ENCODE data around the gene TRMT1.
A peak's percentile ranks its signal among the peaks of the same experiment; 100 is the strongest.

Gene TRMT1

GRCh38 chr19:13060964-13061927, 55.3 kb downstream of the TRMT1 start:
- Histone ChIP-seq H3K4me3 (replicated peaks; ENCODE audit: insufficient read depth, low read length) (peak overlapping the region; percentile 41), H3K27ac (replicated peaks) (no peak overlapping the region), H3K27me3 (ENCODE audit: insufficient read depth, poor library complexity, severe bottlenecking) (no peaks in the 10 kb centered on the region)
- peak; percentile 91 for TF ChIP-seq CTCF (IDR thresholded peaks at IDR 0.05; ENCODE audit: insufficient read depth, low read length)
- no peak for TF ChIP-seq GABPA (IDR thresholded peaks at IDR 0.05; ENCODE audit: low read depth)
- peak; percentile 41 to 63 for DNase-seq (ENCODE audit: low read depth in 1 of 2, low spot score in 1 of 2)

- TF ChIP-seq CTCF (IDR thresholded peaks at IDR 0.05; ENCODE audit: insufficient read depth, low read length), result no peak
- no peaks in the 10 kb centered on the region for H3K27me3 ChIP-seq (ENCODE audit: insufficient read depth, poor library complexity, severe bottlenecking)
- no peak overlapping the region for H3K4me3 ChIP-seq (replicated peaks; ENCODE audit: insufficient read depth, low read length)
- no peak for DNase-seq (ENCODE audit: low read depth in 1 of 2, low spot score in 1 of 2)
- no peak overlapping the region for H3K27ac ChIP-seq (replicated peaks)
Observed at GRCh38 chr19:13060233-13060963, 56.1 kb downstream of the TRMT1 start.

GRCh38 chr19:13058951-13059660, 57.4 kb downstream of the TRMT1 start:
- Histone ChIP-seq H3K27ac (replicated peaks) (no peak overlapping the region), H3K27me3 (ENCODE audit: insufficient read depth, poor library complexity, severe bottlenecking) (no peaks in the 10 kb centered on the region), H3K4me3 (replicated peaks; ENCODE audit: insufficient read depth, low read length) (no peak overlapping the region)
- no peak for TF ChIP-seq CTCF (IDR thresholded peaks at IDR 0.05; ENCODE audit: insufficient read depth, low read length)
- TF ChIP-seq POLR2AphosphoS5 (IDR thresholded peaks at IDR 0.05; ENCODE audit: low read depth), result no peak
- no peak for TF ChIP-seq REST (IDR thresholded peaks at IDR 0.05; ENCODE audit: insufficient replicate concordance, low read depth)
- TF ChIP-seq GABPA (IDR thresholded peaks at IDR 0.05; ENCODE audit: low read depth), result no peak
- TF ChIP-seq SPI1 (IDR thresholded peaks at IDR 0.05; ENCODE audit: borderline replicate concordance, low read depth), result no peak
- no peak for DNase-seq (ENCODE audit: low read depth in 1 of 2, low spot score in 1 of 2)

- Histone ChIP-seq H3K27me3 (ENCODE audit: insufficient read depth, poor library complexity, severe bottlenecking) (no peaks in the 10 kb centered on the region), H3K4me3 (replicated peaks; ENCODE audit: insufficient read depth, low read length) (no peak overlapping the region), H3K27ac (replicated peaks) (no peak overlapping the region)
- TF ChIP-seq CTCF (IDR thresholded peaks at IDR 0.05; ENCODE audit: insufficient read depth, low read length) (no peak), REST (IDR thresholded peaks at IDR 0.05; ENCODE audit: insufficient replicate concordance, low read depth) (no peak), POLR2AphosphoS5 (IDR thresholded peaks at IDR 0.05; ENCODE audit: low read depth) (no peak), SPI1 (IDR thresholded peaks at IDR 0.05; ENCODE audit: borderline replicate concordance, low read depth) (no peak), GABPA (IDR thresholded peaks at IDR 0.05; ENCODE audit: low read depth) (no peak)
- no peak for DNase-seq (ENCODE audit: low read depth in 1 of 2, low spot score in 1 of 2)
Observed at GRCh38 chr19:13057744-13058143, 58.8 kb downstream of the TRMT1 start.

Measured in HL-60 (cell line).